Measurements from ENCODE around the gene CAND2.
"Not testable (repeated sequence)": the region's sequence is repeated elsewhere in the genome, so short reads cannot be mapped to it uniquely, and the experiment has no call there.

Gene CAND2

DNA sequence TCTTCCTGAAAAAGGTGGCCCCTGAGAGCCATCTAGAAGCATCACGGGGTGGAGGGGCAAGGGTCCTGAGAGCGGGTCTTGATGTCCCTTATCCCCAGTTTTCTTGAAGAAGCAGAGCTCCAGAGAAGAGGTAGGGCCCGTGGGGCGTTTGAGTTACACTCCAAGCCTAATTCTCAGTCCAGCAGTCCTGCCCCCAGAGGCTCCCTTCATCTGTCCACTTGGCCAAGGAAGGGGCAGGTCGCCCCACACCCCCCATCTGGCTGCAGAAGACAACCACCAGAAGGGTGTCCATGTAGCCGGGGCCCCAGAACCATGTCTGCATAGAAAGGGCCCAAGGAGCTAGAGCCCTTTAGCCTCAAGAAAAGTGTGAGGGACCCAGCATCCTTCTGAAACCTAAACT is 70.4 kb downstream of the CAND2 start:
- no peak for DNase-seq

DNA sequence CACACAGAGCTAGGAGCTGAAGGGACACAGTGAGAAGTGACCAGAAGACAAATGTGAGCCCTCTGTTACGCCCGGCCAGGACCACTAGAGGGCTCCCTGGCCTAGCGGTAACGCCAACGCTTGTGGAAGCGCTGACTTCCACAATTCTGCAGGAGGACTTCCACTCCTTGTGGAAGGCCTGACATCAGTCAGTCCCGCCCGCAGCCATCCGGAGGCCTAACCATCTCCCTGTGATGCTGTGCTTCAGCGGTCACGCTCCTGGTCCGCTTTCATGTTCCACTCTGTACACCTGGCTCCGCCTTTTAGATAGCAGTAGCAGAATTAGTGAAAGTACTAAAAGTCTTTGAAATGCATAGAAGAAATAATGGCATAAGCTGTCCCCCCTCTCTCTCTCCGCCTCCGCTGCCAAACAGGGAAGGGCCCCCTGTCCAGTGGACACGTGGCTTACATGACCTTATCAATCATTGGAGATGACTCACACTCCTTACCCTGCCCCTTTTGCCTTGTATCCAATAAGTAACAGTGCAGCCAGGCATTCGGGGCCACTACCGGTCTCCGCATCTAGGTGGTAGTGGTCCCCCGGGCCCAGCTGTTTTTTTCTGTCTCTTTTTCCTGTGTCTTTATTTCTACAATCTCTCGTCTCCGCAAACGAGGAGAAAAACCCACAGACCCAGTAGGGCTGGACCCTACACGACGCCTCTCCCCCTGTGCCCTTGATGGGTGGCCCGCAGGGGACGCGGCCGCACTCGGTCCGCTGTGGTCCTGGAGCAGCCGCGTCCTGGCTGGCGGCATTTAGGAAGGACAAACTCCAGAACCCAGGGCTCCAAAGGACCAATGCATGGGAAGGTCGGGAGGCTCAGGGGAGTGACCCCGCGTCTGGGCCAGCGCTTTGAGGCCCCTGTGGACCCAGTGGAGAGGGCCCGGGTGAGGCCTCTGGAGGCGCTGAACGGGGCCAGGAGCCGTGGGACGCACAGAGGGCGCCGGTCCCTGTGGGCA is 71.9 kb downstream of the CAND2 start:
- peak; percentile 28 for DNase-seq

DNA sequence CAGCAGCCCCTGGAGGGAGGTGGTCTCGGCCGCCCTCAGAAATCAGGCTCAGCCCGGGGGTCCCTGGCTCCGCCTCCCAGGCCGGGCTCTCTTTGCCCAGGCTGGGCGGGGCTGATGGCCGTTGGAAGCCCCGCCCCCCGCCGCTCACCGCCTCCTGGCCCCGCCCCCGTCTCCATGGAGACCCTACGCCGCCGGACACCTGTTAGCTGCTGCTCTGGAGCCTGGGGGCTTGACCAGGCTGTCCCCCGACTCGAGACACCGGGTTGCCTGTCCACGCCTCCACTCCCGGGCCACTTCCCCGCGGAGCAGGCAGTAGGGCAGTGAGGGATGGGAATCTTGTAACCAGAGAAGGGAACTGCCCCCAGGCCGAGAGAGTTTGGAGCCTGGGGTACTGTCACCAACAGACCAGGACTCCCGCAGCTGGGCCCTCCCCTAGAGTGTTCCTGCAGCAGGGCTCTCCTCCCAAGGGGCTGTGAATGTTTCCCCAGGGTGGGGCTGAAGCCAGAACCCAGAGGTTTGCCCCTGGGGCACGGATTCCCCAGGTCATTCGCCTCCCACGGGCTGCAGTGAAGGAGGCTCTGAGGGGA is 72.6 kb downstream of the CAND2 start:
- no peak for DNase-seq

DNA sequence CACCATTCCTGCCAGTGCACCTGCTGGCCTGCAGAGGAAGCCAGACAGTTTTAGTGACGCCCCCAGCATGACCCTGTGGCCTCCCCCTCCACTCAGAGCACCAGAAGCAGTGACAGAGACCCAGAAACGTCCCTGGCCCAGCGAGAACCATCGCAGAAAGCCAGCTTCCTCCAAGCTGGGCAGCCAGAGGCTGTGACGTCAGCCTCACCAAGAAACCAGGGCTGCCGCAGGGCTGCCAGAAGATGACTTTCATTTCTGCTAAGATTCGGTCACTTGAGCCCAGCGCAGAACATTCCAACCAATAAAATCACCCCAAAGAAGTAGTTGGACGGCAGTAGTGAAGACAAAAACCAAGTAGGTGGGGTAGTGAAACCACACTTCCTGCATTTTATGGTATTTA is 74.5 kb downstream of the CAND2 start:
- DNase-seq, result no peak

DNA sequence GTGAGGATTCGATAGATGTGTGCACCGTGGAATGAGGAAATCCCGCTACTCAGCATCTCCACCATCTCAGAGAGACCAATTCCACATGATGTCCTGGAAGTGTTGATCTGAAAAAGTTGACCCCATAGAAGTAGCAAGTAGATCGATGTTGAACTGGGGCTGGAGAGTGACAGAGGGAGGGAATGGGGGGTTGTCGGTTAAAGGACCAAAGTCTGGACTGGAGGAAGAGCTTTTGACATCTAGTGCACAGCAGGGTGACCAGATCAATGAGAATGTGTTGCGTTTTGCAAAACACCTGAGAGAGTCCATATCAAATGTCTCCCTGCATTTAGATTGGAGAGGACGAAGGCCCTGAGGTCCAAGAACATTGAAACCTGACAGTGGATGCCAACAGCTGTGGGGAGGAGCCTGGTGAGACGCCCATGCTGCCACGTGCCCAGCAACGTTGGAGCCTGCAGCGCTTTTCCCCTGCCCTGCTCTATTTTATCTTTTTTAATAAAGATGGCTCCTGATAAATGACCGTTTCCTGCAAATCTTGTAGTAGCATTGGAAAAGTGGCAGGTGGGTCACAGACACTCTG is 75.0 kb downstream of the CAND2 start:
- DNase-seq, result no peak

DNA sequence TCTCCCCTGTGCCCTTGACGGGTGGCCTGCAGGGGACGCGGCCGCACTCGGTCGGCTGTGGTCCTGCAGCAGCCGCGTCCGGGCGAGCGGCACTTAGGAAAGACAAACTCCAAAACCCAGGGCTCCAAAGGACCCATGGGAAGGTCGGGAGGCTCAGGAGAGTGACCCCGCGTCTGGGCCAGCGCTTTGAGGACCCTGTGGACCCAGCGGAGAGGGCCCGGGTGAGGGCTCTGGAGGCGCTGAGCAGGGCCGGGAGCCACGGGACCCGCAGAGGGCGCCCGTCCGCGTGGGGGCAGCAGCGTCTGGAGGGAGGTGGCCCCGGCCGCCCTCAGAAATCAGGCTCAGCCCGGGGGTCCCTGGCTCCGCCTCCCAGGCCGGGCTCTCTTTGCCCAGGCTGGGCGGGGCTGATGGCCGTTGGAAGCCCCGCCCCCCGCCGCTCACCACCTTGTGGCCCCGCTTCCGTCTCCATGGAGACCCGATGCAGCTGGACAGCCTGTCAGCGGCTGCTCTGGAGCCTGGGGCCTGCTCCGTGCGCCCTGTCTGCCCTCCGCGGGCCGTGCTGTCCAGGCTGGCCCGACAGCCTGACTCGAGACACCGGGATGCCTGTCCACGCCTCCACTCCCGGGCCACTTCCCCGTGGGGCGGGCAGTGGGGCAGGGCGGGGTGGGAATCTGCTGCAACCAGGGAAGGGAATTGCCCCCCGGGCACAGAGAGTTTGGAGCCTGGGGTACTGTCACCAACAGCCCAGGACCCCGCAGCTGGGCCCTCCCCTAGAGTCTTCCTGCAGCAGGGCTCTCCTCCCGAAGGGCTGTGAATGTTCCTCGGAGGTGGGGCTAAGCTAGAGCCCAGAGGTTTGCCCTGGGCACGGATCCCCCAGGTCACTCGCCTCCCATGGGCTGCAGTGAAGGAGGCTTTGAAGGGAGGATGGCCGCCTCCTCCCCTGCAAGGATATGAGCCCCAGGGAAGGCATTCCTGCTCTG is 79.7 kb downstream of the CAND2 start:
- DNase-seq, result no peak

DNA sequence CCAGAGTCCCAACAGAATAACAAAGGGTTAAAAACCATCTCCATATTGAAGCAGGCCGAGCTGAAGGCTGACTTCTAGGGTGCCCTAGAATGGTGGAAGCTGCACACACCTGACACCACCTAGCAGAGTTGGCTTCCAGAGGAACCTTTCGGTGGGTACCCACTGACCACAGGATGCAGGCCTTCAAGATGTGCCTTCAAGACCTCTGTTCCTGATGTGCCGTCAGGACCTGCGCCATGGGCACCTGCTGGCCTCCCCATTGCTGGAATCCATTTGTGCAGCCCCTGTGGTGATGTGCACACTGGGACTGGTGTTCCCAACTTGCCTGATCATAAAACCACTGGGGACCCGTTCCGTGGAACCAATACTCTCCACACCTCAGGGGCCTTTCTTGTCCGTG is 80.6 kb downstream of the CAND2 start:
- DNase-seq, result no peak

DNA sequence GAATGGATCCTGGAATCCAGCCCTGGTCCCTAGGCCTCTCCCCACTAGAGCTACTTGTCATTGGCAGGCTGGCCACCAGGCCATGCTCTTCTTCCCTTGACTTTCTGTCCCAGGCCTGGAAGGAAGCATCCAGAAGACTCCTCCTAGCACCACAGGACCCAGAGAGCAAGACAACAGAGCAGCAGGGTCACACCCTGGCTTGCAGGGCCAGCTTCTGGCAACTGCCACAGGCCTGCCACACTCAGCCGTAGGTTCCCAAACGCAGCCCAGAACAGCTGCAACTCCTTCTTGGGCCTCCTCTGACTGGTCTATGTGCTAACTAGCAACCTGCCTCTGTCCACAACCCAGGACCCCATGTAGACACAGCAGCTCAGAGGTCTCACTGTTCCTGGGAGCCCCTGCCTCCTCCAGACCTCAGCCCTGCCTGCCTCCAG is 81.7 kb downstream of the CAND2 start:
- DNase-seq, result no peak

DNA sequence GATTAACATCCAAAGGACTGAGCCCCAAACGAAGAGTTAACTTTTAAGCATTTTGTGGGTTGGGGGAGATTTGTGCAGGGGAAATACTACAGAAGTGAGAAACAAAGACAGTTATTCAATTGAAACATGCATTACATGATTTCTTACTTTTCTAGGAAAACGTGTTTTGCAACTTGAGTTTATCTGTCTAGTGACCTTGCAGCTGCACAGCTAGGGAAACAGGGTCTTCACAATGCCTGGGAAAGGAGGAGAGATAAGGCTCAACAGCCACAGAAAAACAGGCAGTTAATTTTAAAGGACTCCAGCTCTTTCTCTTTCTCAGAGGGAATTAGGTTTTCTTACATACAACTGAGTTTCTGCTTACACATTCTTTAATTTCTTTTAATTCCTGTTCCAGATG is 82.3 kb downstream of the CAND2 start:
- not testable (repeated sequence) for DNase-seq

DNA sequence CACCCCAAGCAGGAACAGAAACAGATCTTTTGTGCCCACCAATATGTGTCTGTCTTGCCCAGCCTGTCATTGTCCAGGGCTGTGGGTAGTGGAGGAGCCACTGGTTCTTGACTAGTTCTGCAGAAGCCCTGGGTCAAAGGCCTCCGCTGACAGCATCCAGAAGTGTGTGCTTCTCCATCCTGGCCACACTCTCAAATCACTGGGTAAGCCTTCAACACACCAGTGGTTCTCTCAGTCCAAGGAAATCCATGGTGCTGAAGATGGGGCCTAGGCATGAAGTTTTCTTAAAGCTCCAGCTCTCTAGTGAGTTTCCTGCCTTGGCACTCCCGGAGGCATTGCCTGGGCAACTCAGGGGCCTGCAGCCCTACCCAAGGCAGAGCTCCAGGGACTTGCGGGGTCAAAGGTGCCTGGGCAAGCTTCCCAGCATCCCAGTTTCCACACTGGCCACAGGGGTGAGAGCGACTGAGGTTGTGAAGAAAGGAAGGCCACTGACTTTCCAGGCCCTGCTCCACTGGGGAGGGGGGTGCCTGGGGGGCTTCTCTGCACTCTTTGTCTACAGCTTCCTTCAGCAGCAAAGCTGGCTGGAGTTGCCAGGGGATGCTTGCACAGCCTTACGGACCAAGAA is 82.8 kb downstream of the CAND2 start:
- DNase-seq, result no peak

DNA sequence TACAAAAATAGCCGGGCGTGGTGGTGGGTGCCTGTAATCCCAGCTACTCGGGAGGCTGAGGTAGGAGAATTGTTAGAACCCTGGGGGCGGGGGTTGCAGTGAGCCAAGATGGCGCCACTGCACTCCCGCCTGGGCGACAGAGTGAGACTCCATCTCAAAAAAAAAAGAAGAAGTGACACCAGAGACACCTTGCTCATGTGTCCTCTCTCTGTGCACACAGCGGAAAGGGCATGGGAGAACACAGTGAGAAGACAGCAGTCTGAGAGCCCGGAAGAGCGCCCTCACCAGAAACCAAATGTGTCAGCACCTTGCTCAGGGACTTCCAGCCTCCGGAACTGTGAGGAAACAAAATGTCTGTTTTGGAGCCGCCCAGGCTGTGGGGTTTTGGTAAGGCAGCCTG is 85.4 kb downstream of the CAND2 start:
- not testable (repeated sequence) for DNase-seq

DNA sequence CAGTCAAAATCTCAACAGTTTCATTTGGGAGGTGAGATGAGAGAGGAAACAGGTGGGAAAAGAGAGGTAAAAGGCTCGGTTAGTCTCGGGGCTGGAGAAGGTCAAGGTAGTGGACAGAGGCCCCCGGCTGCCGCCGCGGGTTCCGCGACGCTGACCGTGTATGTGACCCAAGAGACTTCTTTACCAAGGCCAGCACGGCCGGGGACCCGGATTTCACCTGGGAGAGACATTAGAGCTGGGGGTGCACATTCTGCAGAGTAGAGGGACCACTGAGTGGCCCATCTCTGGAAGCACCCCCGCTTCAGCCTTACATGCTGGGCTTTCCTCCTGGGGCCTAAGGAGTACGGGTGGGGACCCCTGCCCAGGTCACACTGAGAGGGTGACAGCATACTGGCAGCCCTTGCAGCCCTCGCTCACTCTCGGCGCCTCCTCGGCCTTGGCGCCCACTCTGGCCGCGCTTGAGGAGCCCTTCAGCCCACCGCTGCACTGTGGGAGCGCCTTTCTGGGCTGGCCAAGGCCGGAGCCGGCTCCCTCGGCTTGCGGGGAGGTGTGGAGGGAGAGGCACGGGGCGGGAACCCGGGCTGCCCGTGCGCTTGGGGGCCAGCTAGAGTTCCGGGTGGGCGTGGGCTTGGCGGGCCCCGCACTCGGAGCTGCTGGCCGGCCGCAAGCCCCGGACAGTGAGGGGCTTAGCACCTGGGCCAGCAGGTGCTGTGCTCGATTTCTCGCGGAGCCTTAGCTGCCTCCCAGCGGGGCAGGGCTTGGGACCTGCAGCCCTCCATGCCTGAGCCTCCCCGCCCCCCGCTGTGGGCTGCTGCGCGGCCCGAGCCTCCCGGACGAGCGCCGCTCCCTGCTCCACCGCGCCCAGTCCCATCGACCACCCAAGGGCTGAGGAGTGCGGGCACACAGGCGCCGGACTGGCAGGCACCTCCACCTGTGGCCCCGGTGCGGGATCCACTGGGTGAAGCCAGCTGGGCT is 86.1 kb downstream of the CAND2 start:
- no peak for DNase-seq

DNA sequence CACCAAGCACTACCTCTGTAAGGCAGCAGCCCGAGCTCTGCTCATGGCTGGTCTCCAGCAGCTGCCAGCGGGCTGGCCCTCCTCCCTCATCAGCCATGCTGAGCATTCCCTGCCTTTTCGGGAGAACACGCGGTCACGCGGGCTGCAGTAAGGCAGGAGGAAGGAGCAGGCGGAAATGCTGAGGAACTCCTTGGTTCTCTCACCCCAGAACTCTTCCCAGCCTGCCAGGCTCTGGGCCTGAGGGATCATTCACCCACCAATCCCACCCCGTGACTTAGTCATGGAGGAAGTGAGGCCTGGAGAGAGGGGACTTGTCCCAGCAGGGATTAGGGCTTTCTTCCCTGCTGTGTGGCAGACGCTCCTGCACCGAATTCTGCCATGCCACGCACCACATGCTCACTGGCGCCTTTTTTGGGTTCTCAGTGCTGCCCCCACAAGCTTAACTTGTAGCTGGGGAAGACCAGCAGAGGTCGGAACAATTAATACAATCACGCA is 87.8 kb downstream of the CAND2 start:
- peak; percentile 59 for DNase-seq
